NT2/D1 (cell line): ENCODE measurements around the gene ARHGAP5.

Experiments used
- SUZ12 ChIP-seq: IDR thresholded peaks from 2 replicates; pipeline ENCODE4 v1.6.1; 2011; ENCODE audit not compliant: insufficient read length, insufficient read depth; ENCODE audit errors: extremely low read depth
- YY1 ChIP-seq: IDR thresholded peaks from 2 replicates; pipeline ENCODE4 v1.6.1; 2011; ENCODE audit not compliant: insufficient read length, insufficient read depth
- ZNF274 ChIP-seq: IDR thresholded peaks from 2 replicates; pipeline ENCODE4 v1.6.1; 2011; ENCODE audit warnings: mild to moderate bottlenecking, low read depth, low read length

GRCh38 chr14:32203928-32204357 lies 126.8 kb downstream of the ARHGAP5 start:
- TF ChIP-seq ZNF274 = no peak
- TF ChIP-seq SUZ12 = no peak
- TF ChIP-seq YY1 = no peak
